Measurements from ENCODE around the gene KBTBD2.

GRCh38 chr7:32868116-32868515, 23.4 kb downstream of the KBTBD2 start:
- TF ChIP-seq CTCF (IDR thresholded peaks at IDR 0.05; ENCODE audit: borderline replicate concordance, extremely low read depth, low read length, poor library complexity, severe bottlenecking) (no peak), EZH2 (IDR thresholded peaks at IDR 0.05; ENCODE audit: borderline replicate concordance, low read depth, low read length, severe bottlenecking) (no peak)
